PC-9 (cell line): ENCODE measurements around the gene SLC46A1.

Experiments
- CTCF ChIP-seq: fragments of 200-600 bp; sonication (generic); conservative IDR thresholded peaks from 2 replicates; pipeline ENCODE4 v1.6.1; 2017; ENCODE audit warnings: mixed run types, antibody characterized with exemption, mild to moderate bottlenecking, moderate library complexity
- EZH2 ChIP-seq: fragments of 200-600 bp; sonication (generic); IDR thresholded peaks from 2 replicates; pipeline ENCODE4 v1.8.0; 2017; ENCODE audit warnings: antibody characterized with exemption, low read depth

- TF ChIP-seq CTCF = no peak
- TF ChIP-seq EZH2 = no peak
These were observed 37.6 kb downstream of the SLC46A1 start for GRCh38 chr17:28368306-28368831.
